Panc1 (cell line): ENCODE results near the gene ACOX1. TPM values are rescaled to one million over a fixed set of nuclear protein-coding genes. Genes with fewer than 3 reads are reported as not detected.

ENCODE experiments used
- ATAC-seq: fragments of 200-7000 bp; cut with Tn5 transposase; 2 replicates; pipeline ENCODE4 v1.9.1; 2020; ENCODE audit warnings: mild to moderate bottlenecking, moderate library complexity
- BruUV-seq: library from RNA; stranded (reverse); fragments of 400-500 nt; replicated peaks from 2 replicates; lab custom pipeline; 2021; lab: Mats Ljungman, UMichigan
- CTCF ChIA-PET: fragments of 300-600 bp; sonication (Branson Sonifier 250); formaldehyde crosslinking; loops from one replicate; lab custom pipeline; 2022; ENCODE audit warnings: antibody characterized with exemption; lab: Charles Lee
- POLR2A ChIA-PET: fragments of 300-600 bp; sonication (Branson Sonifier 250); formaldehyde crosslinking; loops from one replicate; lab custom pipeline; 2022; ENCODE audit warnings: antibody characterized with exemption; lab: Charles Lee
- DNase-seq: peaks from one replicate; pipeline ENCODE4 v3.0.0-alpha.2; 2010; ENCODE audit warnings: low read depth, low spot score
- H3K27ac ChIP-seq: 2 replicates; pipeline ENCODE4 v1.5.1; 2011; ENCODE audit warnings: mild to moderate bottlenecking, low read length, inconsistent platforms
- H3K27me3 ChIP-seq: fragments of 200-500 bp; sonication (Bioruptor generic); 2 replicates; pipeline ENCODE4 v1.6.0; 2014; ENCODE audit warnings: low read length, inconsistent platforms; ENCODE audit not compliant: control insufficient read depth, insufficient read depth
- H3K36me3 ChIP-seq: fragments of 200-500 bp; sonication (Bioruptor generic); 2 replicates; pipeline ENCODE4 v1.5.1; 2014; ENCODE audit warnings: inconsistent platforms, mild to moderate bottlenecking, low read length, moderate library complexity; ENCODE audit not compliant: control insufficient read depth, insufficient read depth
- H3K4me1 ChIP-seq: 2 replicates; pipeline ENCODE4 v1.5.1; 2011; ENCODE audit warnings: inconsistent platforms, mild to moderate bottlenecking, low read length, moderate library complexity; ENCODE audit not compliant: control insufficient read depth, insufficient read depth
- H3K4me3 ChIP-seq, 2 experiments: 2 replicates each; pipeline ENCODE4 v1.5.1; 2011 to 2012; ENCODE audit warnings: low read depth in 2 of 2, low read length in 2 of 2, mild to moderate bottlenecking in 2 of 2, inconsistent platforms in 1 of 2, moderate library complexity in 1 of 2
- H3K9me3 ChIP-seq: fragments of 200-500 bp; sonication (Bioruptor generic); 2 replicates; pipeline ENCODE4 v1.5.1; 2014; ENCODE audit warnings: low read depth, mild to moderate bottlenecking, inconsistent platforms, low read length, moderate library complexity; ENCODE audit not compliant: control insufficient read depth, insufficient read depth
- CTCF ChIP-seq: fragments of 450-650 bp; IDR thresholded peaks from 2 replicates; pipeline ENCODE4 v1.5.1; 2017; ENCODE audit warnings: mild to moderate bottlenecking
- POLR2AphosphoS5 ChIP-seq: IDR thresholded peaks from 2 replicates; pipeline ENCODE4 v1.6.1; 2012; ENCODE audit warnings: mild to moderate bottlenecking, low read depth, low read length, moderate library complexity
- REST ChIP-seq, 2 experiments: IDR thresholded peaks; 2 replicates each; pipeline ENCODE4 v1.6.1; 2011 to 2012; ENCODE audit warnings: low read depth in 2 of 2, control low read depth in 1 of 2, low read length in 1 of 2, mild to moderate bottlenecking in 1 of 2, moderate library complexity in 1 of 2; ENCODE audit not compliant: insufficient read depth in 1 of 2
- SIN3A ChIP-seq: IDR thresholded peaks from 2 replicates; pipeline ENCODE4 v1.6.1; 2012; ENCODE audit warnings: low read depth, mild to moderate bottlenecking, low read length, moderate library complexity, borderline replicate concordance; ENCODE audit not compliant: insufficient read depth
- TCF7L2 ChIP-seq: IDR thresholded peaks from 2 replicates; pipeline ENCODE4 v1.6.1; 2011; ENCODE audit warnings: mild to moderate bottlenecking, low read depth, low read length, inconsistent platforms
- in situ Hi-C: cut with HindIII; loops from 2 replicates; pipeline ENCODE4 v1.10.0; 2016; ENCODE audit warnings: low sequenced_read_pairs, low pct_unique_long_range_greater_than_20kb
- intact Hi-C: fragments of 100-400 bp; cut with micrococcal nuclease; formaldehyde crosslinking; loops from one replicate; pipeline ENCODE4 v1.10.0; 2022; ENCODE audit not compliant: unreplicated experiment
- total RNA-seq: library from RNA; stranded (reverse); gene quantifications from one replicate; pipeline ENCODE4 v1.2.1, GENCODE V29; 2021; ENCODE audit not compliant: unreplicated experiment

ACOX1 gene
- total RNA-seq, 1 experiment from 2014 or later = 53.5 TPM

- no peak for ATAC-seq
- no peaks in the 10 kb centered on the region for H3K27me3 ChIP-seq
- H3K36me3 ChIP-seq = peaks cover 3% of the 10 kb centered on the region
- no peak for DNase-seq
- ChIA-PET POLR2A (no interaction called here), CTCF (no interaction called here)
- no peak overlapping the region for H3K4me3 ChIP-seq
- intact Hi-C loops (no loop called here), in situ Hi-C loops (no loop called here)
- BruUV-seq = no TSS peak
- peaks cover 10% of the 10 kb centered on the region; the same call in 1 of the 2 replicates for H3K4me1 ChIP-seq
- H3K9me3 ChIP-seq = no peaks in the 10 kb centered on the region
- TF ChIP-seq SIN3A = no peak
- no peak for TF ChIP-seq CTCF
- TF ChIP-seq REST (IDR thresholded peaks at IDR 0.05; ENCODE audit: insufficient read depth in 1 of 2, low read depth in 2 of 2, low read length in 1 of 2) = no peak
- no peak for TF ChIP-seq POLR2AphosphoS5
- no peak for TF ChIP-seq TCF7L2
- H3K27ac ChIP-seq = no peak overlapping the region
These were observed 44.3 kb upstream of the ACOX1 start for GRCh38 chr17:76022973-76023899.

DNA sequence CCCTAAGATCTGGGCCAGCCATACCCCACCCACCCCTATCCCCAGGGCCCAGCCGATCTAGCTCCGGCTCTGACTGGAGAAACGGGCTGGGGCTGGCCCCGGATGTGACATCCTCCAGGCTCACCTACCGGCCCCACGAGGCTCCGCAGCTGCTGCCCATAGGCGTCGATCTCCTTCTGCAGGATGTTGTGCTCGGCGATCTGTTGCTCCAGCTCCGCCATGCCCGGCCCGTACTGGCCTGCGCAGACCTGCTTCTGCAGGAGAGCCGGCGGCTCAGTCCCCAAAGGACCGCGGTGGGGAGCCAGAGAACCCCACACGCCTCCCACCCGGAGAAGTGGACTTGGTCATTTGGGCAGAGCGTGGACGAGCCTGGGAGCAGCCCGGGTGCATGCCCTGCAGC, 43.3 kb upstream of the ACOX1 start:
- in situ Hi-C loops (no loop called here), intact Hi-C loops (no loop called here)
- BruUV-seq = no TSS peak
- ATAC-seq (no peak), DNase-seq (no peak)
- Histone ChIP-seq H3K27me3 (no peaks in the 10 kb centered on the region), H3K9me3 (no peaks in the 10 kb centered on the region), H3K4me1 (peaks cover under 1% of the 10 kb centered on the region; the same call in 1 of the 2 replicates), H3K36me3 (peaks cover 3% of the 10 kb centered on the region), H3K4me3 (no peak overlapping the region), H3K27ac (no peak overlapping the region)
- TF ChIP-seq SIN3A (no peak), TCF7L2 (no peak), REST (IDR thresholded peaks at IDR 0.05; ENCODE audit: insufficient read depth in 1 of 2, low read depth in 2 of 2, low read length in 1 of 2) (no peak), CTCF (no peak), POLR2AphosphoS5 (no peak)
- ChIA-PET POLR2A (no interaction called here), CTCF (no interaction called here)
